ENCODE measurements around the gene STX8. TPM values are rescaled to one million over a fixed set of nuclear protein-coding genes. Genes with fewer than 3 reads are reported as not detected.

The STX8 gene
- total RNA-seq, 1 experiment from 2014 or later: 57.3 TPM

DNA sequence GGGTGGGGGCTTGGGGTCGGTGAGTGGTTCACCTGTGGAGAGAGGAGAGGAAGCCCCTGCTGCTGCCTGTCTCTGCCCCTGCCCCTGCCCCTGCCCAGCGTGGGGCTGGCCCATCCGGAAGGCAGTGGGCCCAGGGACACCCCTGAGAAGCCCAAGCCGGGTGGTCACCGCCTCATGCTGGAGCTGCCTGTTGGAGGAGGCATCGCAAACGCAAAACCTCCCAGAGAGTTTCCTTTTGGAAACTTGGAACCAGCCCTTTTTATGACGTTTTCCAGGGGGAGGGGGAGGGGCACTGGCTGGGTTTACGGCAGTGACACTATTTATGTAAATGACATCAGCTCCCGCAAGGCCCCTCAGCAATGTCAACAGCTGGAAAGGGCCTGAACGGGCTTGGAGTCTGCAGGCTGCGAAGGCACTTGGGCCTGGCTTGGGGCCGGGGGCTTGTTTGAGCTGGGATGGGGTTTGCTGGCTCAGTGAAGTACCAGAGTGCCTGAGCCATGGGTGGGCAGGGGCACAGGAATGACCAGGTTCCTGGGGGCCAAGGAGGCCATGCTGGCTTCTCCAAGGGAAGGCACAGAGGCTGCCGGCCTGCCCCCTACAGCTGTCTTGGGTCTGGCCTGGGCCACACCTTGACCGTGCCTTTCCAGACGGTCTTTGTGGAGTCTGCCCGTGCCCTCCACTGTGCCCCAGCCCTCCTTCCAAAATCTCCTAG, 334.8 kb downstream of the STX8 start:
- no peak for DNase-seq (ENCODE audit: low spot score)

DNA sequence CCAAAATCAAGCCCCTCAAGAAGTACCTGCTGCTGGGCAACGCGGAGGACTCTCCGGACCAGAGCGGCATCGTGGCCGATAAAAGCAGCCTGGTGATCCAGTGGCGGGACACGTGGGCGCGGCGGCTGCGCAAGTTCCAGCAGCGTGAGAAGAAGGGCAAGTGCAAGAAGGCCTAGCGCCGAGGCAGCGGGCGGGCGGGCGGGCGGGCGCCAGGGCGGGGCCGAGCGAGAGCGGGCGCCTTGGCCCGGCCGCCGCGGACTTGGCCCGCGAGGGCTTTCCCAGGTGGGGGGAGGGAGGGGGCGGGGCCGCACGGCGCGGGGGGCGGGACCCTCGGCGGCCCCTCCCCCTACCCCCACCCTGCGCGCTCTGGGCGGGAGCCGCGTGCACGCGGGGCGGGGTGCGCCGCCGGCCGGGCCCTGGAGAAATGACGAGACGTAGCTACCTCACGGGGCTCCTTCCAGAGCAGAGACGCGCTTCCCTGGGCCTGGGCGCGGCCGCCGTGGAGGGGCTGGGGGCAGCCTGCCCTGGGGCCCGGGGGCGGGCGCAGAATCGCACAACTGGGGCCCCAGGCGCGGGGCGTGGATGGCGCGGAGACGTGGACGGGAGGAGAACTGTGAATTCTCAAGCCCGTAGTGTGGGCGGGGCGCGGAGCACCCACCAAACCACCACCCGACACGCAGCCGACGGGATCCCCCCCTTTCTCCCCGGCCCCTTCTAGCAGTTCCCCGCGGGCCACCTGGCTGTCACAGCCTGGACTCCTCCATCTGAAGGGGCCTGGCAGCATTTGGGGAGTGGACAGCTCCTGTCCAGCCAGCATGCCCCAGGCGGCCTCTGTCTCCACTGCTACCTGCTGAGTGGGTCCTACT, 335.6 kb downstream of the STX8 start:
- DNase-seq (ENCODE audit: low spot score): no peak

DNA sequence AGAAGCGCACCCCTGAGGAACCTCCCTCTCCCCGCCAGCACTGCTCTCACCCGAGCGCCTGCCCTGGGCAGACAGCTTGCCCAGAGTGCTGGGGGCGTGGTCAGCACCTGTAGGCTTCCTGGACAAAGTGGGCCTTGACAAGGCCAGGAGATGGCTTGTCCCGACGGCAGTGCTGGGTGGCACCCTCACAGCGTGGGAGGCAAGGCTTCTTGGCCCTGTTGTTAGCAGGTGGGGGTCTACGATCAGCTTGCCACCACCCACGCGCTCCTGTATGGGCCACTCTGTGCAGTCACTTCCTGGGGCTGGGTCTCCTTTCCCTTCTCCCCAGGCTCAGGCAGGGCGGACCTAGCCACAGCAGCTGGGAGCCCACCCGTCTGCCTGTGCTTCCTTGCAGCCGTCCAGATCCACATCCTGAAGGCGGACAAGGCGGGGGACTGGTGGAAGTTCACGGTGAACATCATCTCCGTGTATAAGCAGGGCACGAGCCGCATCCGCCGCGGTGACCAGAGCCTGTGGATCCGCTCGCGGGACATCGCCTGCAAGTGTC, 336.3 kb downstream of the STX8 start:
- no peak for DNase-seq (ENCODE audit: low spot score)

DNA sequence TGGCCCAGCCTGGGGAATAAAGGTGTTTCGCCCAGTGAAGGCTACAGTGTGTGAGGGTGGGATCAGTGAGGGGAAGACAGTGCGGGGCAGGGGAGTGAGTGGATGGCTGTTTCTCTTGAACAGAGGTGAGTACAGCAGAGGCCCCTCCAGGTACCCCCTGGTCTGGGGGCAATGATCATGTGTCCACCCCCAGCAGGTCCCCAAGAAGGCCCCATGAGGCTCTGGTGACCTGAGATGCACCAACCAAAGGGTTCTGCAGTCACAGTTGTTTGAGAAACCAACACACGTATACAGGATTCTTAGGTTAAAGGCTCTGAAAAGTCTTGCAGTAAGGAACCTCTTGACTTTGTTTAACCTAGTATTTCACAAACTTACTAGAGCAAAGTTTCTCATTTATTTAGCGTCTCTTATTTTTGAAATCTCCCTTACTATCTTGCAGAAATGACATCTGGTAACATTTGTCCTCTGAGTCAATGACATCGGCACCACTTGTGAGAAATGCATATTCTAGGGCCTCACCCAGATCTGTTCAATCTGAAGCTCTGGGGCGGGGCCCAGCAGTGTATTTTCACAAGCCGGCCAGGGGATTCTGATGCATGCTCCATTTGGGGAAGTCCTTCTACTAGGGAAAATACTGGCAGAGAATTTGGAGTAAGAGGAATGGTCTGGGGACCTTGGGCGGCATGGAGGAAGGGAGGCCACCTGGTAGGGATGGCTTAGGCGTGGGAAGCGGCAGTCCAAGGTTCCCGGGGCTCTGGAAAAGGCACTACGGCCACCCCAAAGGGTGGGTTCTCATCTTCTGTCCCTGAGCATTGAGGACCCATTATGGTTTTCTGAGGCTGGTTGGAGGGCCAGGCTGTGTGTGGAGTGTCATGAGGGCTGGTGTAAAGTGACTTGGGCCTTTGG, 337.0 kb downstream of the STX8 start:
- DNase-seq (ENCODE audit: low spot score): no peak

DNA sequence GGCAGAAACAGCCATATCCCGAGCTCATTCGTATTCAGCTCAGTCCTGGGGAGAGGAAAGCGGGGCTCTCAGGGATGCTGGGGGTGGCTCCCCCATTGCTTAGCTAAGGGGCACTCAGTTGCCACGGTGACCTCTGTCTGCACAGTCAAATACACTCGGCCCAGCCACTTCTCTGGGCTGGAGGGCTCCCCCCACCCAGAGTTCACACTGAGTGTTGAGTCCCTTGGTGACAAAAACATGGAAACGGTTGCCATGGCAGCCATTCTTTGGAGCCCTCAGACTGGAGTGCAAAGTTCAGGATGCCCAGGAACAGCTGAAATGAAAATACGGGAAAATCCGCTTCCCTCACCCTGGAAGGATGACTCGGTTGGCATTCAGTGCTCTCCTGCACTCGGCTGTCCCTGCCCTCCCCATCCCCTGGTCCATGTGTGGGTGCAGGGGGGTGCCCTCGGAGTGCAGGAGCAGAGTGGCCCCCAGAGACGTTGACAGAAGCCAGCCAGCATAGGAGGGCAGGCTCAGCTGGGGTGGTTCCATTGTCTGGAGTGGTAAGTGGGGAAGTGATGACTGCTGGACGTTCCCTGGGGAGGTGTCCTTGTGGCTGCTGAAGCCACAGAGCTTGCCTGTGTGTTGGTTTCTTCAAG, 337.8 kb downstream of the STX8 start:
- DNase-seq (ENCODE audit: low spot score): no peak

DNA sequence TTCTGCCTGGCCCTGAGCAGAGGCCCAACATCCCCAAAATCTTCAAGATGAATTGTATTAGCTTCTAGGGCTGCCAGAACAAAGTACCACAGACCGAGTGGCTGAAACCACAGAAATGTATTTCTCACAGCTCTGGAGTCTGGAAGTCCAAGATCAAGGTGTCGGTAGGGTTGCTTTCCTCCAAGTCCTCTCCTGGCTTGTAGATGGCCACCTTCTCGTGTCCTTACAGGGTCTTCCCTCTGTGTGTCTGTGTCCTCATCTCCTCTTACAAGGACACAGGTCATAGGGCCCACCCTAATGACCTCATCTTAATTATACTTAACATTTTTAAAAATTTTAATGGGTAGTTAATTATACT, 338.6 kb downstream of the STX8 start:
- no peak for DNase-seq (ENCODE audit: low spot score)

DNA sequence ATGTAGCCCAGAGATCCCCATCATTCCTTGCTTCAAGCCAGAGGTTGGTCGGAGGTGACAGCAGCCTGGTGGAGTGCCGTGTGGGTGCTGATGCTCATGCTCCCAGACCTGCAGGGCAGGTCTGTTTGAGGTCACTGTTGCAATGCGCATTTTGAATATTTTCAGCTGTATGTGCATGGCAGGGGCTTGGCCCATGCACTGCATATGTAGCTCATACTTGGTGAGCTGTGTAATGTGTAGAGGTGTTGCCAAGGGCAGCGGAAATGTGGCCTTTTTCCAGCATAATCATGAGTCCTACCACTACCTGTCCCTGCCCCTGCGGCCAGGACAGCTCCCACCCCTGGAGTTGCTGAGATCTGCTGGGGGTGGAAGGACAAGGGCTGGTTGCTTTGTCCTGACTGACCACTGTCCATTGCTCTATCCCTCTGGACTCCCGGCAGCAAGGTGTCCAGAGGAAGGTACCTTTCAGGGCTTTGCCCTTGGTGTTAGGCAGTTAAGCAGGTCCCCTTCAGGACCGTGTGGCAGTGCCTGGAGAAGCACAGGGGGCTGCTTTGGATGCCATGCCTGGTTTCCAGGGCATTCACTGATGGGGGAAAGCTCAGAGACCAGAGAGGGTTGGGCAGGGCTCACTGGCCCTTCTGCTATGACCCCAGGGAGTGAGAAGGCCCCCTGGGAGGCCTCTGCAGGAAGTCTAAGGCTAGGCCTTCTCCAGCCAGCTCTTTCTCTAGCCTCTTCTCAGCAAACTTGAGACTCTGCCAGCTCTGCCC, 339.2 kb downstream of the STX8 start:
- no peak for DNase-seq (ENCODE audit: low spot score)

DNA sequence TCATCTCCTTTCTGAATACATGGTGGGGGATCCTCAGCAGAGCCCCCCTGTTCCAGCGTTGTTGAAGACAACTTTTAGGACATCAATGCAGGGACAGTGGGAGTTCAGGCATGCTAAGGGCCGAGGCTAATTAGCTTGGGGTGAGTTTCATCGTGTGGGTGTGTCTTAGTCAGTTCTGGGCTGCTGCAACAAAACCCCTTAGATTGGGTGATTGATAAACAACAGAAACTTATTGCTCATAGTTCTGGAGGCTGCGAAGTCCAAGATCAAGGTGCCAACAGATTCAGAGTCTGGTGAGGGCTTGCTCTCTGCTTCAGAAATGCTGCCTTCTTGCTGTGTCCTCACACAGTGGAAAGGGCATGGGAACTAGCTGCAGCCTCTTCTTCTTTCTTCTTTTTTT, 340.3 kb downstream of the STX8 start:
- no peak for DNase-seq (ENCODE audit: low spot score)

DNA sequence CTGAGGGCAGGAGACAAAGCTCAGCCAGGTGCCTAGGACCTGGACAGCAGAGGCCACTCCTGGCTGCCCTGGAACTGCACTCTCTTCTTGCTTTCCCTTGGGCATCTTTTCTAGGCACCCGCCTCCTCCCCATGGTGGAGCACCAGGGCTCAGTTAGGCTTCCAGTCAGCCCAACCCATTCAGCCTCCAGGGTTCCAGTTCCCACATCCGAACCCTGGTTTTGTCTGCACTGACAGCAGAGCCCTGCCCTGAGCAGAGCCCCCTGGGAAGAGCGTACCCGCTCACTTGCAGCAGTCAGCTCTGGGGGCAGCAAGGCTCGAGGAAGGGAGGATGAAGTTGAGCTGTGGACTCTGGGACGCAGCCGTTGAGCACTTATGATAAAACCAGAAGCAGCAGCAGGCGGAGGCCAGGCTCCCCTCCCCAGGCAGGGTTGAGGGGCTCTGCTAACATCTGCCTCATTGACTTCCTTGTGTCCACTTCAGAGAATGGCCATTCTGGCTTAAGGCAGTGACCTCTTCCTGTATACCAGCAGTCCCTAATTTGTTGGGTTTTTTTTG, 341.2 kb downstream of the STX8 start:
- DNase-seq (ENCODE audit: low spot score): no peak

DNA sequence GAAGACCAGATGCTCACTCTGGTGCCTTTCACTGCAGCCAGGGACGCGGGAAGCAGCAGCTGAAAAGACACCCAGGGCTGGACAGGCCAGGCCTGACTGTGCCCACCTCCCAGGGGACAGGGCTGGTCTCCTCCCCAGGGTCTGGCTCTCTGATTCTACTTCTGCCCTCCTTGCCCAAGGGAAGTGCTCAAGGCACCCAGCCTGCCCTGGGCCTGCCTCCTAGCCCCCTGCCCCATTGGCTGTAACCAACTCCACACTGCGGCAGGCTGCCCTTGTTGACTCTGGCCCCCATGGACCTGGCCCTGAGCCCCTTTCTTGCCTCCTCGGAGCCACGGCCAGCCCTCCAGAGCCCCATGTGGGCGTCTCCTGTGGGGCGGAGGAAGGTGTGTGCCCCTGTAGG, 341.9 kb downstream of the STX8 start:
- no peak for DNase-seq (ENCODE audit: low spot score)

DNA sequence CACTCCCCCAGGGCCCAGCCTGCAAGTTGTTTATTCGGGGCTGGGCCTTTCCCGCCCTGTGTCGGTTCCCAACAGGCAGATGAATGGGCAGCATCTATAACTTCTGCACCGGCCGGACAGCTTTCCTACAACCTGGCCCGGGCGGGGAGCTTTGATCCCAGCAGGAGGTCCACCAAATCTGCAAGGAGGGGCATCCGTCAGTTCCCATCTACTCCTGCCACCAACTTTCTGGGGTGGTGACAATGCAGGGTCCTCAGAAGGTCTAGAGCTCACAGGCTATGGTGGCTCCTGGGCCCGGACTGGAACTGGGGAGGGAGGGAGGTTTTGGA, 342.4 kb downstream of the STX8 start:
- DNase-seq (ENCODE audit: low spot score): no peak

DNA sequence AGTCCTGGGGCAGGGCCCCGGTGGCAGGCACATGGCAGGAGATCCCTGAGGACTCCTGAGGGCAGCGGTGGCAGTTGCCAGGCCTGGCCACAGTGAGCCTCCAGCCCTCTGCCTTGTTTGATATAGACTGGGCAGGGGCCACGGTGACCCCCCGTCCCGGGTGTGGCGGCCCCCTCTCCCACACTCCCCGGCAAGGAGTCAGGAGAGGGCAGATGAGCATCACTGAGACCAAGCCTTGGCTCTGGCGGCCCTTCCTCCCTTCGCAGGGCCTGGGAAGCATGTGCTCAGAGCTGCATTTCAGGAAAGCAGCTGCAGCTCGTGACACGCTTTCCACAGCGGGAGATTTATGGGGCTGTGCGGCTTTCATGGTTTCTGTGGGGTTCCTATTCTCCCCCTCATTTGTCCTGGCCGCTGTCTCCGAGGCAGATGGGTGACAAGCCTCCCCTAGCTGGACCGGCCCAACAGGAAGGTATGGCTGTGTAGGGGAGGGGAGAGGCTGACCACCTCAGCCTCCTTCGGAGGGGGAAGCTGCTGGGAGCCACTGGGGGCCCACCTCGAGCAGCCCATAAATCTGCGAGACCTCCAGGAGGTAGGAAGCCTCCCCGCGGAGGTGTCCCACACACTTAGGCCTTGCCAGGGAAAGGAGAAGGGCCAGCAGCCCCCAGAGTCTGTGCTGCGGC, 342.9 kb downstream of the STX8 start:
- no peak for DNase-seq (ENCODE audit: low spot score)

DNA sequence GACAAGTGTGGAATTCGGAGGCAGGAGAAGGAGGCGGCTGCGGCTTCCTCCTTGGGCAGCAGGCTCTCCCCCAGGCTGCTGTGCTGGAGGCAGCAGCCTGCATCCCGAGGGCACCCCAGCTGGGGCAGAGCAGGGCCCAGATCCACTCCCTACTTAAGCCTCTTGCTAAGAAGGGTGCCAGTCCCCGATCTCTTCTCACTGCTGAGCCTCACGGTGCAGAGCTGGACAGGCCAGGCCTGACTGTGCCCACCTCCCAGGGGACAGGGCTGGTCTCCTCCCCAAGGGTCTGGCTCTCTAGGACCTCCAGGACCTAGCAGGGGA, 343.5 kb downstream of the STX8 start:
- DNase-seq (ENCODE audit: low spot score): no peak

DNA sequence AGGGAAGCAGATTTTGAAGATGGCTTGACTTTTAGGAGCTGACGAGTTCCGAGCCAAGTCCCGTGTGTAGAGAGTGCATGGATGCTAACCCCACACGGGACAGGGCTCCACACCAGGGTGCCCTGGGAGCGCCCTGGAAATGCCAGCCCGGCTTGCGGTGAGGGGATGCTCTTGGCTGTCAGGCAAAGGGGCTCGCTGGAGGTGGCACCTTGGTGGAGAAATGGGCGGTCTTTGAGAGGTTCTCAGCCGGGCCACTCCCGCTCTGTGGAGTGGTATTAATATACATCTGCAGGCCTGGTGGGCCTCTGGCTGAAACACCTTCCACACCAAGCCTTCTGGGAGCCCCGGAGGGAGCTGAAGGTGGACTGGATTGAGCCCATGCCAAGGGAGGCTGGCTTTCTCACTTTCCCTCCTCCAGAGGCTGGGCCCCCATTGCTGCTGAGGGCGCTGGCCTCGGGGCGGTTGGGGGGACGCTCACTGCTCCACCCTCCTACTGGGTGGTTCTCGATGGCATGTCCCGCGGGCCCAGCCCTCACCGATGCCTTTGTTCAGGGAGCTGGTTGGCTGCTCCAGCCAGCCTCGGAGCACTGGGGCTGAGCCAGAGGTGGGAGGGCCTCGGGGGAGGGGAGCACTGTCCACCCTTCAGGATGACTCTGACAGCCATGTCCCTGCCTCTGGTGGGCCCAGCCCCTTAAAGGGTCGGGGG, 344.0 kb downstream of the STX8 start:
- no peak for DNase-seq (ENCODE audit: low spot score)

DNA sequence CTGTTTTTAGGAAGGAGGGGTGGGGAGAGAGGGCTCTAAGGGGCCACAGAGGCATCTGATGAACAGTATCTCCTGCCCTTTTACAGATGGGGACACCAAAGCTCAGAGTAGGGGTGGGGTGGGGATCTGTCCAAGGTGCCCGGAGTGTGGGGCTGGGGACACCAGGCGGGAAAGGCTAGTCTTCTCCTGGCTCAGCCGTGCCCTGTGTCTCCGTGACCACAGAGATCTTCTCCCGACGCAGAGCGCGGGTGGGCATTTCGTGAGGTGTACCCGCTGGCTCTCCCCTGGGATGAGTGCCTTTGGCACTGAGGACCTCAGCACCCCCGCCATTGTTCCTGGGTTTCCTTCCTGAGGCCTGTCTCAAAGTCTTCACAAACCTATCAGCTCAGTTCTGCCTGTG, 344.8 kb downstream of the STX8 start:
- DNase-seq (ENCODE audit: low spot score): no peak

DNA sequence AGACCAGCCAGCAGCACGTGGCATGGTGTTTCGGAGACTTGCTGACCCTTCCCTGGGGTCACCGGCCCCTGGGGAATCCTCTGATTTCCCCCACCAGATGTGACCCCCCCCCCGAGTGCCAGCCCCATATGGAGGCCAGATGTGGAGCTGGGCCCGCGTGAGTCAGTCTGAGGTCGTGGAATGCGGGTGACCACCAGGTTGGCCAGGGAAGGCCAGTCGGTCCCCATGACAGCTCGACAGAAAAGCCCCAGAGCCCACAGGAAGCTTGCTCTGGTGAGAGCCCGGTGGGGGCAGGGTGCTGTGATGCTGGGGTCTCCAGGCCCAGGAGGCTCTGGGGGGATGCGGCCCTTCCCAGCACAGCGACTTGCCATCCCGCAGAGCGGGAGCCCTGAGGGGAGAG, 345.3 kb downstream of the STX8 start:
- no peak for DNase-seq (ENCODE audit: low spot score)

DNA sequence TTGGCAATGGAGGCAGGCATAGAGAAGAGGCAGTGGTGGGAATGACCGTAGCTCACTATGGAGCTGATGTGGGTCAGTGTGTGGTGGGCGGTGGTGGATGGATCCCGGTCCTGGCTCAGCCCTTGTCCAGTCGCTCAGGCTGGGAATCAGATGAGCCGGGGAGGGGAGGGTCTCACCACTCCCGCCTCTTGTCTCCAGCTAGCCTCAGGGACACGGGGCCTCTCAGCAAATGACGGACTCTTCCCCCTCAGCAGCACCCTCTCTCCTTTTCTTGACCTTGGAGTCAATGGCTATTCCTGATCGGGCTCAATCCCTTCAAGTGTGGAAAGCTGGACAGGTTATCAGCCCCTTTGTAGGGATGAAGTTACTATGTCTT, 345.8 kb downstream of the STX8 start:
- no peak for DNase-seq (ENCODE audit: low spot score)

DNA sequence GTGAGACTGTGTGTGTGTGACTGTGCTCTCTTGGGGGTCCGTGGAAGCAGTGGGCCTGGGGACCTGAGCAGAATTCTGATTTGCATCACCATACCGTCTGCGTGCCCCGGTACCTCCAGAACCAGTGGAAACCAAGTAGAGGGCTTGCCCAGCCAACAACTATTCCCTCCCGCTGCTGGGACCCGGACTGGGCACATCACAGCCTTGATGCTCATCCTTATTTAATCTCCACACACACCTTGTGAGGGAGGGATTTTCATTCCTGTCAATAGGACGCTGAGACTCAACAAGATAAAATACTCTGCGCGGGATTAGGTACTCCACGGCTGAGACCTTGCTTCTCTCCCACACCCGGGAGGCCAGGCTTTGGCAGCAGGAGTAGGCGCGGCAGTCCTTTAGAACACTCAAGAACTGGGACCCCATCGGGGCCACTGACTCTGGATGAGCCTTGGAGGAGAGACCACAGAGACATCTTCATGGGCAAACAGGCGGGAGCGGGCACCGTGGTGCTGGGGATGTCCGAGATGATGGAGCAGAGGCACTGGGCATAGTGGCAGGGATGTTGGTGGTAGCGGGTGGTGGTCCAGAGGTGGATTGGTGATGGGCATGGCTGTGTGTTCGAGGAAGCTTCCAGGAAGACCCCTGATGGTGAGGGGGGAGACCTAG, 346.3 kb downstream of the STX8 start:
- no peak for DNase-seq (ENCODE audit: low spot score)

Data from A172 (cell line).